ENCODE results near the gene SAG.
"Not testable (repeated sequence)": the region's sequence is repeated elsewhere in the genome, so short reads cannot be mapped to it uniquely, and the experiment has no call there.

SAG gene

DNA sequence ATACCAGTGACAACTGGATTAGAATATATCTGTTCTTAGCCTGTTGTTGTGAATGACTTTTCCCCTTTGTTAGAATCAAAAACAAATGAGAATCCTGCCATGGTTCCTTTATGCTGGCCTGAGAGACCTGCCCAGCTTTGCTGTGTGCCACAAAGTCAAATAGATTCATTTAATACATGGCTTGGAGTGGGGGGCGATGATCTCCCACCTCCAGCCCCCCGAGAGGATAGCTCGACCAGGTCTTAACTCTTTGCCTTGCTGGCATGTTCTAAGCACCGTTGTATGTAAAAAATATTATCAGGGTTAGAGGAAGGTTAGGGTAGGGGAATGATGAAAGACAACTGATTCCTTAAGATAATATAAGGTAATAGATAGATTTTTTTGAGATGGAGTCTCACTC, 24.5 kb downstream of the SAG start:
- no peak for DNase-seq (ENCODE audit: low spot score)

DNA sequence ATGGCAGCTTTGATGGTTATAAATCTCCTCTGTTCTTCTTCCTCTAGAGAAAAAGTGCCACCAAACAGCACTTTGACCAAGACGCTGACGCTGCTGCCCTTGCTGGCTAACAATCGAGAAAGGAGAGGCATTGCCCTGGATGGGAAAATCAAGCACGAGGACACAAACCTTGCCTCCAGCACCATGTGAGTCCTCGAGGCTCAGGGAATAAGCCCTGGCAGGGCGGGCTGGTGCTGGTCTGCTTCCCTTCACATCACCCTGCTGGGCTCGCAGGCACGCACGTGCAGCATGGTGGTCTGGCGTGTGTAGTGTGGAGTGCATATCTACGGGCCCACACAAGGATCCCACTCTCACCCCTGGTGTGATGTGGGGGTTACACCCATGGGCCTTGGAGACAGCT, 27.3 kb downstream of the SAG start:
- no peak for DNase-seq (ENCODE audit: low spot score)

GRCh38 chr2:233336091-233336490, 28.5 kb downstream of the SAG start:
- DNase-seq (ENCODE audit: low spot score) = not testable (repeated sequence)

GRCh38 chr2:233336541-233336940, 28.9 kb downstream of the SAG start:
- no peak for DNase-seq (ENCODE audit: low spot score)

- no peak for DNase-seq (ENCODE audit: low spot score)
These were observed 30.4 kb downstream of the SAG start for GRCh38 chr2:233338046-233338445.

DNA sequence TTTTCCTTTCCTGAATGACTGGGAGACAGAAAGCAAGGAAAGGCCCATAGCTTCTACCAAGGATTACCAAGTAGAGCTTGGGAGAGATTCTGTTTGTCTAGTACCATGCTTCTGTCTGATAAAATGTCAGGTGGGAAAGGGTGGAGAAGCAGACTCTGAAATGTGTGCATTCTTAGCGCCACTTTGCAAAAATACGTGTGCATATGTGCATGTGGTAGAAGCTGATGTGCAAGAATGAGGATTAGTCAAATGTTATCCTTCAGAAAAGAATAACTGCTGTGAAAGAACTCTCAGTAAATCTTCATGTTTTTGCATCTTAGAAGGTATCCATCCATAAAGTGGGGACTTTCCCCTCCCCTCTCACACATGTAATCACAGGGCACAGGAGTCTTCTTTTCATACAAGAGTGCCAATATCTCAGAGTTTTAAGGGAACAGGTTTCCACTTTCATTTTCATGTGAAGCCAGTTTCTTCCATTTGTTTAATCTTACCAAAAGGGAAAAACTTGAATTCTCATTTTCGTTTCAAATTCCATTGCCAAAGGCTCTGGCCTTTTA, 31.3 kb downstream of the SAG start:
- no peak for DNase-seq (ENCODE audit: low spot score)

DNA sequence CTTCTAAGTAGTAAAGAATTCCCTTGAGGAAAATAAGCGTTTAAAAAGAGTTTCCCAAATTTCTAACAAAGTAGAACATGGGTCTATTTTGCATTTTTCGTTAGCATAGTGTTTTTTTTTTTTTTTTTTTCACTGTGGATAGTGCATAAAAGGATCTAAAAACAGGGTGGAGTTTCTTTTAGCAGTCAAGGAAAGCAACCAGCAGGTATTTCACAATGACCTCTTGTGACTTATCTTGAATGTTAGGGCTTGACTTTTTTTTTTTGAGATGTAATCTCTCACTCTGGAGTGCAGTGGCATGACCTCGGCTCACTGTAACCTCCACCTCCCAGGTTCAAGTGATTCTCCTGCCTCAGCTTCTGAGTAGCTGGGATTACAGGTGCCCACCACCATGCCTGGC, 31.8 kb downstream of the SAG start:
- no peak for DNase-seq (ENCODE audit: low spot score)

DNA sequence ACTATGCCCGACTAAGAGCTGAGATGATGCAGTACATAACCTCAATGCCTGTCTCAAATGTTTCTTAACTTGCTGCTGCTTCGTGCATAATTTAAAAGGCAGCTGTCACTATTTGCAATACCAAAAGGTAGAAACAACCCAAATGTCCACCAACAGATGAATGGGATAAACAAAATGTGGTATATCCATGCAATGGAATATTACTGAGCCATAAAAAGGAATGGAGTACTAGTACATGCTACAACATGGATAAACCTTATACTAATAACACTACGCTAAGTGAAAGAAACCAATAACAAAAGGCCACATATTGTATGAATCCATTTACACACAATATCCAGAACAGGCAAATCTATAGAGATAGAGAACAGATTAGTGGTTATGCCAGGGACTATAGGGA, 33.7 kb downstream of the SAG start:
- no peak for DNase-seq (ENCODE audit: low spot score)

DNA sequence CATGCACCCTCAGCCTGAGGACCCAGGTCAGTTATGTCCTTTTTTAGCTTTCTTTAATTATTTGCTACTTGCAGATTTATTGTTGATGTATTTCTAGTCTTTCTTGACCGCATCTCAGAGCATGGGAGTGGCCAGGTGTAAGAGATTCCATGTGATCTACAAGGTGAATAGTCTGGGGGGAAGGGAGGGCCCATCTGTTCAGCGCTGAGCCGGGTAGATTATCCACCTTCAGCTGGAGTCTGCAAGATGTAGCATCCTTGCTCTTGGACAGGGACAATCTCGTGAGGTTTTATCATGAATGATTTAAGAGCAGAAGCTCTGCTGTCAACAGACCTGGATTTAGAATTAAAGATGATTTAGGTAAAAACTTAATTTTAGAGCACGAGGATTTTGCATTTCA, 34.7 kb downstream of the SAG start:
- DNase-seq (ENCODE audit: low spot score) = no peak

- DNase-seq (ENCODE audit: low spot score) = no peak
These were observed 35.6 kb downstream of the SAG start for GRCh38 chr2:233343171-233343705.

DNA sequence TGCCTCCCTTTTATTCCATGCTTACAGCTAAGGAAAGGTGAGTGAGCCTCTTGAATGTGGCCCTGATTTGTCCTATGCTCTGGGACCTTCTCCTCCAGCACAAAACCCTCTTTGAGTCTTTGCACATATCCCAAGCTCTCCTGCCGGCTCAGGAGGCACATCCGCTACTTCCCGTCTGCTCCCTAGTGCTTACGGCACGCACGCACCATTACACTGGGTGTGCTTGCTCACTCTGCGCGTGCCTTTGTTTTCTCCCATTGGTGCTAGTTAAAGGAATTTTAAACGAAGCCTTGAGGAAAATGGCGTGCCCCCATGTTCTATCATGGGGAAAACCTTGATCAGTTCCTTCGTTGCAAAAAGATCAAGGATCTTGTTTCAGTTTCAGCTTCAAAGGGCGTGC, 38.8 kb downstream of the SAG start:
- no peak for DNase-seq (ENCODE audit: low spot score)

DNA sequence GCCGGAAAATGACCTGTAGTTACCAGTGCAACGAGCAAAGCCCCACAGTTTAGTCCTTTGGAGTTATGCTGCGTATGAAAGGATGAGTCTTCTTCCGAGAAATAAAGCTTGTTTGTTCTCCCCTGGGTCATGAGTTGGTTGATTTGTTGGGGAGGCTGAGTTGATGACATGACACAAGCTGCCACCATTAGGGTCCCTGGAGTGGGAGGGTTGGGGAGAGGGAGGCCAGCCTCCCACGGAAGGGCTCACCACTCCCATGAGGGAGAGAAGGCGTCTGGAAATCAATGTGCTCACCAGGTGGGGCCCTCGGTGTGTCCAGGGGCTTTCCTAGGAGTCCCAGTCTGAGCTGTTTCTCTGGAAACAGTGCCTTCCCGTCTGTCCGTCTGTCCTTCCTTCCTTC, 39.3 kb downstream of the SAG start:
- no peak for DNase-seq (ENCODE audit: low spot score)

DNA sequence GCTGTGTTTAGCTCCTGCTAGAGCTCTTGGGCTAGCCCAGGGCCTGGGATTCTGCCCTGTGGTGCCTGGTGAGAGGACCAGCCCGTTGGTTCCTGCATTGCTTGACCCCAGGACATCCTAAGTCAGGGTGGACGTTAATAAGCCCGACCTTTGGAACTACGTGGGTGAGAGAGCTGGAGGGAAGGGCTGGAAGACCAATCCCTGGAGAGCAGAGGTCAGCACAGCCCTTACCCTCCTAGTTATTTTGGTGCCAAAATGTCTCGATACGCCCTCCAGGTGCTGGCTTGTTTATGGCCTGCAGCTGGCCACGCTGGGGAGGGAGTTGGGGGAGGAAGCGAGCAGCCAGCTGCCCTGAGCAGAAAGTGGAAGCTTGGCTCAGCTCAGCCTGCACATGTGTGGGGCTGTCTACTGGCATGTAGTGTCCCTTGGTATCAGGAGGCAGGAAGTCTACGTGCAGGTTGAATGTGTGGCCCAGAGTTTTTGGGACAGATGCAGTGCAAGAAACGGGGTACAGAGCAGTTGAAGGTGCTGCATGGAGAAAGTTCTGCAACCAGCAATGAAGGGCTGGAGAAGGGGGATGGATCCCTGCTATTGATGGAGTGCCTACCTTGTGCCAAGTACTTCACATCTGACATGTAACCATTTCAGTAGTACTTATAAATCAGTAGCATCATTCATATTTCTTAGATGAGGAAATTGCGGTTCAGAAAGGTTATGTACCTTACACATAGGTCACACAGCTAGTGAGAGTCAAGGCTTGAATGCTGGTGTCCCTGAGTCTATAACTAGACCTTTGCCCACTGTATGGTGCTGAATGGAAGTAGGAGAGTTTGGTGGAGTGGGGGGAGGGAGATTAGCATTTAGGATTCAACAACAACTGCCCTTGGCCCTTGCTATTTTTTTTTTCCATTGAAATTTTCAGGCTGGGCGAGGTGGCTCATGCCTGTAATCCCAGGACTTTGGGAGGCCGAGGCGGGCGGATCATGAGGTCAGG, 41.7 kb downstream of the SAG start:
- DNase-seq (ENCODE audit: low spot score) = no peak

GRCh38 chr2:233350708-233351107, 43.1 kb downstream of the SAG start:
- DNase-seq (ENCODE audit: low spot score) = peak; percentile 32

GRCh38 chr2:233351423-233351822, 43.8 kb downstream of the SAG start:
- no peak for DNase-seq (ENCODE audit: low spot score)

DNA sequence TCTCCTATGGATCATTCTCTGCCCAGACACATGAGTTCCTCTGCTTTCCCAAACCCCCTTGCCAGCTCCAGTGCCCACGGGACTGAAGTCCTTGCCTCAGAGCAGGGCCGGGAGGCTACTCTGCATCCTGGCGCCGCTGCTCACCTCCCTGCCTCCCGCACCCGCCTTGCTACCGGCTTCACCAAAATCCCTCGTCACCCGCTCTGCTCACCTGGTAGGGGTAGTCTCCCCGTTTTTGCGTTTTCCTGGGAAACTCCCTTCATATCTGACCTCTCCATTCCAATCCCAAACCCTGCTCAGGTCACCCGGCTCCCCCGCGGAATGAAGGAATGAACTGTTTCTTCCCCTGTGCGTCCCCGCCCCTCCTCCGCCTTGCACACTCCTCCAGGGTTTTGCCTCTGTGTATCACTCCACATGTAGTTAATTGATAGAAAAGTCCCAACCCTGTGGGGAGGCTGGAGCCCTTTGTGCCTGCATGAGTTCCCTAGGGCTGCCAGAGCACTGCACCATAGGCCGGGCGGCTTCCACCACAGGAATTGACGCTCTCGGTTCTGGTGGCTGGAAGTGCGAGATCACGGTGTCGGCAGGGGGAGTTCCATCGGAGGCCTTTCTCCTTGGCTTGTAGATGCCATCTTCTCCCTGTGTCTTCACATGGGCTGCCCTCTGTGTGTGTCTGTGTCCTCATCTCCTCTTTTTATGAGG, 44.7 kb downstream of the SAG start:
- DNase-seq (ENCODE audit: low spot score) = no peak

- DNase-seq (ENCODE audit: low spot score) = no peak
These were observed 45.6 kb downstream of the SAG start for GRCh38 chr2:233353101-233353768.

DNA sequence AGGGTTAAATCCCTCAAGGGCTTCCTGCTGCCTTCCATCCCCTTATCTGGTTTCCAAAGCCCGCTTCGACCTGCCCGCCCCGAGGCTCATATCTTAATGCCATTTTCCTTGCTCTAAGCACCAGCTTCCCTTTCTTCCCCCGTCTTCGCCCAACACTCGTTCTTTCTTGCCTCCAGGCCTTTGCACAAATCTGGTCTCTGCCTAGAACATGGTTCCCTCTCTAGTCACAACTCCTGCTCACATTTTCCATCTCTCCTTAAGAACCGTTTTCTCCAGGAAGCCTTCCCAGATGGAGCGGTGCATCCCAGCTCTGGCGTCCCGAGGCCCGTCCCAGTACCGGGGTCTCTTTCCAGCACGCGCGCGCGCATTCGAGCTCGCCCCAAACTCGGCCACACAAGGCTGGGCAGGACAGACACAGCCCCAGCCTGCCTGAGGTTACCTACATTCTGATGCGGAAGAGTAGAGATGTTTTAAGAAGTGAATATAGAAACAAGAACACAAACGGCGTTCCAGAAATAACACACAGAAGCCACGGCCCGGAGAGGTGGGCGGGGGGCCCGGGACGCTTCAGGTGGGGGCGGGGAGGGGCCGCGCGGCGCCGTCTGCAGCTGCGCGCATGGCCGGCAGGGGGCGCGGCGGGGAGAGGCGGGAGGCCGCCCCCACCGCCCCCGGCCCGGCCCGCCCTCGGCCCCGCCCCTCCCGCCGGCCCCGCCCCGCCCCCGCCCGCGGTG, 46.3 kb downstream of the SAG start, which contains the start of gene DGKD:
DGKD (plus strand) TSS at position 726 of the 731 bp plus-strand sequence. CDS start 25 bp downstream, outside the sequence.
- peak; percentile 66 for DNase-seq (ENCODE audit: low spot score)

DNA sequence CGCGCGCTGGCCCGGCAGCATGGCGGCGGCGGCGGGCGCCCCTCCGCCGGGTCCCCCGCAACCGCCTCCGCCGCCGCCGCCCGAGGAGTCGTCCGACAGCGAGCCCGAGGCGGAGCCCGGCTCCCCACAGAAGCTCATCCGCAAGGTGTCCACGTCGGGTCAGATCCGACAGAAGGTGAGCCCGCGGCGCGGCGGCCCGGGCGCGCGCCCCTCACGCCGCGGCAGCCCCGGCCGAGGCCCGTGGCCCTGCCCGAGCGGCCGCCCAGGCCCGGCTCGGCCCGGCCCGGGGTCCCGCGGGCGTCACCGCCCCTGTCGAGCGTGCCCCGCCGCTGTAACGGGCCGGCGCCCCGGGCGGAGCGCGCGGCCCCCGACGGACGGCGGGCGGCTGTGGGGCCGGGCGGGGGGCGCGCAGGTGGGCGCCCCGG, 46.9 kb downstream of the SAG start:
- DNase-seq (ENCODE audit: low spot score) = no peak

DNA sequence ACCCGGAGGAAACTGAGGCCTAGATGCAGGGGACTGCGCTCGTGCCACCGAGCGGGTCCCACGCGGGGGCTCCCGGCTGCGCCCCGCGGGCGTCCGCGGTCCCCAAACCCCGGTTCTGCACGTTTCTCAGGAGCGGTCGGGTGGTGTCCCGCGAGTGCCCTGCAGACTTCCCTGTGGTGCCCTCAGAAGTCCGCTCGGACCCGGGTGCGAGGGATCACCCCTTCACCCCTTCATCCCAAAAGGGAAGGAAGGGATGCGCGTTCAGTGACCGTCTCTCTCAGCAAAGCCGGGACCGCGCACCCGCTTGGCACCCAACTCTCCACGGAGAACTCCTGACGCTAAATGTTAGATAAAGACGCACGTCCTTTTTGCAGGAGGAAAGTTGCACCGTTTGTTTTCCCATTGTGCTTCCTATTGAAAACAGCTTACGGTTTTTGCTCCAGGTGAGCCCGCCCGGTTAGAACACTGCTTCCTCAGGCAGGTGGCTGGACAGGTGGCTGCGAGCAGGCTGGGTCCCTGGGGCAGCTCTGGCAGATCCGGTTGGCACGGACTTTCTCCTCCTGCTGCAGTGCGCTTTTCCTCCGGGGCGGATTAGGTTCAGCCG, 47.5 kb downstream of the SAG start:
- no peak for DNase-seq (ENCODE audit: low spot score)

DNA sequence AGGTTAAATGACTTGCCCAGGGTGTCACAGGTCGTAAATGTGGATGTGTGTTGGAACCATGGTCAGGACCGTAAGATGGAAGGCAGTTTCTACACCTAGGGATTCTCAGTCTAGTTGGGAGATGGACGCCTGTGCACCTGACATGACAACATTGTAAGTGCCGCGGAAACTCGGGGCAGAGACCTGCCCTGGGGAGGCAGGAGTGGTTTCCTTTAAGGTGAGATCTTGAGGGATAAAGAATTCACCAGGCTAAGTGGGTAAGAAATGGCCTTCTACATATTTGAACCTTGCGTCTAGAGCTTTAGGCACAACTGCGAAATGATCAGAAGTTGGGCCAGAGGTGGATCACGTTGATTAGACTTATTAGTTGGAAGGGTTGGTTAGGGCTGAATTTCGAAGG, 48.3 kb downstream of the SAG start:
- DNase-seq (ENCODE audit: low spot score) = no peak

Measured in hematopoietic multipotent progenitor cell treated with erythropoietin and hydrocortisone succinate and interleukin-3 and kit ligand, for 15 days (in vitro differentiated cells).